CD4-positive, alpha-beta T cell treated with Interleukin-15 for 4 hours (primary cell): Measurements from ENCODE around the gene UVSSA.

ENCODE experiments used
- DNase-seq: peaks from one replicate; pipeline ENCODE4 v3.0.0-alpha.2; 2020; ENCODE audit warnings: low spot score

The UVSSA gene

DNA sequence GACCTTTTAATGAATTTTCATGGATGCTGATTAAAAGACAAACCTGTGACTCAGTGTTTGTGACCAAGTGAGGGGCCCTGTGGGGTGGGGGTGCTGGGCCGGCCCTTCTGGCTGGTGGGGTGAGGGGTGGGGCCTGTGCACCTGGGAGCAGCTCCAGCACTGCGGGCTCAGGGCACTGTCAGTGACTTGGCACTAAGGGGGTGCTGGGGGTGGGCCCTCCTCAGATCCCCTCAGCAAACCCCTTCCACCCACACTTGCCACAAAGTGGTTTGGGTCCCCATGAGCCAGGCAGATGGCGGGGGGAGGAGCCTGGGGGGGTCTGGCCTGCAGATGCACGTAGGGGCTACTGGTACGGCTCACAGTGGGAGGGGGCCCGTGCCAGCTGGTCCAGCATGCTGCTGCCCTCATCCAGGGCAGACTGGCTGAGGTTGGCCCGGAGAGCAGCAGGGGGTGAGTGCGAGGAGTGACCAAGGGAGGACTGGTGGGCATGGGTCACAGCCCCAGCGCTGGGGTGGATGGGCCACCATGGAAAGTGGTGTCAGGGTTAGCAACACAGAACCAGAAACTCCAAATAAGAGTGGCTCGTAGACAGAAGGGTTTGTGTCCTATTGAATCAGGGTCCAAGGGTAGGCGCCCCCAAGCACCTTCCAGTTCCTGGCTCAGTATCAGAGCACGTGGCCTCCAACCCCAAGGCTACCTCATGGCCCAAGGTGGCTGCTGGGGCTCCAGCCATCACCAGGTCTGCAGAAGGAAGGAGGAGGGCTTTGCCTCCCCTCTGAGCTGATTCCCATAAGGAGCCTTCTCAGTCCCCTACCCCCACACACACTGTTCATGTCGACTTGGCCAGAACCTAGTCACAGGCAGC lies 49.2 kb downstream of the UVSSA start:
- no peak for DNase-seq

DNA sequence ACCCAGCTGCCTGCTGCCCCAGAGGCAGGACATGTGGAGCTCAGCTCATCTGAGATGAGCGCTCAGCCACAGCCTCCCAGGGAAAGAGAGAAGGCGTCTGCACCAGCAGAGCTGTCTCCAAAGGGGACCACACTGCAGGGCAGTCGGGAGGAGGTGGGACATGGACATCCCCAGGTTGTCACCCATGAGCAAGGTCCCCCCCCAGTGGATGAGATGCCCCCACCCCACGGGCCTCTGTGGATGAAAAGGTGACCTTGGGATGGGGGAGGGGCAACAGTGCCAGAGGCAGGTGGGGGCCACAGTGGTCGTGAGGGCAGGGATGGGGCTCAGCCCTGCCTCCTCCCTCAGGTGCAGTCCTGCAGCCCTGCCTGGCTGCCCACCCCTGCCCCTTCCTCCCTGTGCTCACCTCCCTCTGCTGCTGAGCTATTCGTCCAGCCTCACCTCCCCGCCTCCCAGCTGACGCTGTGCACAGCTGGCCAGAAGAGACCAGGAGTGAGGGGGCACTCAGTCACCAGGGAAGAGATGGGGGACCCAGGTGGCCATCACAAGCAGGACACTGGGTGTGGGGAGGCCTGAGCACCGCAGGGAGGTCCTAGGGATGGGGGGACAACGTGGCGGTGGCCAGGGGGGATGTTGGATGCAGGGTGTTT lies 49.9 kb downstream of the UVSSA start:
- DNase-seq: no peak

- no peak for DNase-seq
These were observed 51.9 kb downstream of the UVSSA start for GRCh38 chr4:1398681-1399507.

DNA sequence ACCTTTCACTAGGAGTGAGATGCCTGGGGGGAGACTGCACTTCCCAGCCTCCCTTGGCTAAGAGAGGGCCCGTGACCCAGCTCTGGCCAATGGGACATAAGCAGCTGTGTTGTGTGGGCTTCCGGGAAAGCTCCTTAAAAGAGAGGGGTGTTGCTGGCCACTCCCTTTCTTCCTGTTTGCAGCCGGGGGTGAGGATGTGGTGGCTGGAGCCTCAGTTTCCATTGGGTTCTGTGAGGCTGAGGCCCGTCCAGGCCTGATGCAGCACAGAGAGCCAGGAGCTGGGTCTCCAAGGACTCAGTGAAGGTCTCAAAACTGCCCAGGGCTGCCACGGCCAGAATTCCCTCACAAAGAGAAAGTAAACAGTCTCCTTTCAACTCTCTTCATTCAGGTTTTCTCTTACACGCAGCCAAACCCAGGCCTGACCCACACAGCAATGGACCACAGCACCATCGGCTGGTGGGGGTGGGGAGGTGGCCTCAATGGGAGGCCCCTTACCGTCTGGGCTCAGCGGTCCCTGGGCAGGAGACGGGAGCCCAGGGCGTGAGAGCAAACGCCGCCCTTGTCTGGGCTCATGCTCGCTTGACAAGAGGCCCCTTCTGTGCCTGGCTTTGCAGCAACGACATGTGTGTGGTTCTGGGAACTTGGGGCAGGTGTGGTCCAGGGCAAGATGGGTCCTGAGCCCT lies 52.6 kb downstream of the UVSSA start:
- DNase-seq: no peak

DNA sequence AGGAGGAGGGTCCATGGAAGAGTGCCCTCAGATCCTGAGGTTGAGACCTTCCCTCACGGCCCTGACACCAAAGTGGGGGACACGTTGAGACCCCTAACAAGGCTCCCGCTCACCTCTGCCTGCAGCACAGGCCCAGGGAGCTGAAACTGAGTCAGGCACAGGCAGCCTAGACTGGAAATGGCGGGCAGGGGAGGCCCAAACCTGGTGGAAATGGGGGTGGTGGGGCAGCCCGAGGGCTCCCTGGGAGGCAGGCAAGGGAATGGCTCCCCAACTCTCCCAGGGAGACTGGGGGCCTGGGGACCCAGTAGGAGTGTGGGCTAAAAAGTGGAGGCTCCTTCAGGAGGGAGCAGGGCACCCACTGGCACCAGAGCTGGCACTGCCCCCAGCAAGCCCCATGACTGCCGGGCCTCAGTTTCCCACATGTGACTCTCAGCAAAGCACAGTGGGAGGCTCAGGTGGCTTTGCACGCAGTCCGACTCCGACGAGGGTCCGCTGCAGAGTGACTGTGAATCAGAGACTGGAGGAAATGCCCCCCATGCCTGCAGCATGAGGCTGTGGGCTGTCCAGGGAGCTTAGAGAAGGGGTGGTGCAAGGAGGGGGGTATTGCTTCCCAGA lies 53.3 kb downstream of the UVSSA start:
- no peak for DNase-seq

GRCh38 chr4:1400831-1401408 lies 53.9 kb downstream of the UVSSA start:
- DNase-seq: no peak

DNA sequence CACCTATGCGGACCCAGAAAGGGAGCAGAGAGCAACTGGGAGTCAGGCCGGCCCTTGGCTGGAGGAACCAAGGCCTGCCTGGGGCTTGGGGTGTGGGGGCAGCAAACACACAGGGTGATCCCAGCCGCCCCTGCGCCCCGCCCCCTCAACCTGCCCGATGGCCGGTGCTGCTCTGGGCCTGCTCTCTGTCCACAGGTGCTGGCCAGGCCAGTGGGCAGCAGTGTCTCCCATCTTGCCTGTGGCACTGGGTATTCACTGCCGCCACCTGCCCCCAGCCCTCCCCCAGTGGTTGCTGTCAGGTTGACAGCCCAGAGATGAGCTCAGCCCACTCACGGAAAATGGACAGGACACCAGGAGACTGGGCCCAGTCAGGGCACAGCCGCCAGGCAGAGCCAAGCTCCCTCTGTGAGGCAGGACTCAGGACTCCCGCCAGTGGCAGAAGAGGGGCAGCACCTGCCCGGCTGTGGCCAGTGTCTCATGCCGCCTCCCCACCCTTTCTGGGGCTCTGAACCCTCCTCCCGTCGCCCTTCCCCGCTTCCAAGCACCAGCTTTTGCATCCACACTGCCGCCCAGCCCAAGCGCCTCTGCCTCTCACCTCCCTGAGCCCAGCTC lies 54.5 kb downstream of the UVSSA start:
- no peak for DNase-seq

GRCh38 chr4:1402021-1402515 lies 55.1 kb downstream of the UVSSA start:
- no peak for DNase-seq

DNA sequence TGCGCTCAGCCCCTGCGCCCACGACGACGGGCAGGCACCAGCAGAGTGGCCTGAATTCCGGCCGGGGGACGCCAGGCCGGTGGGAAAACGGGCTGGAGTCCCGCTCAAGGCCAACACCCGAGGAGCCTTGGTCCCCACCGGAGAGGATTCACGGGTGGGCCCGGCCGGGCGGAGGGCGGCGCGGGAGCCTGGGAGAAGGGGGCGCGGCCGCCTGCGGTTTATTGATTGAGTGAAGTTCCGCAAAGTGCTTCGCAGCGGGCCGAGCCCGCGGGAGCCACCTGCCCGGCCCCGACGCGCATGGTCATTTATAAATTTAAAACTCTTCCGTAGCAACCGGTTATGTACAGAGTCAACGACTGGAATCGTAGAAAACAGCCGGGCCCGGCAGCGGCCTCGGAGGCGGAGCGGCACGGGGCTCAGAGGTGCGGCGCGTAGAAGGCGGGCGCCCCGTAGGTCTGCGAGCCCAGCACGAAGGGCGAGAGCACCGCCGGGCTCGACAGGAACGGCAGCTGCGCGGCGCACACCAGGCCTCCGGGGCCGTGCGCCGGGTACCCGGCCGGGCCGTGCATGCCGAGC lies 55.6 kb downstream of the UVSSA start:
- no peak for DNase-seq

GRCh38 chr4:1403177-1403583 lies 56.2 kb downstream of the UVSSA start:
- DNase-seq: no peak

GRCh38 chr4:1403591-1404572 lies 56.9 kb downstream of the UVSSA start:
- no peak for DNase-seq

DNA sequence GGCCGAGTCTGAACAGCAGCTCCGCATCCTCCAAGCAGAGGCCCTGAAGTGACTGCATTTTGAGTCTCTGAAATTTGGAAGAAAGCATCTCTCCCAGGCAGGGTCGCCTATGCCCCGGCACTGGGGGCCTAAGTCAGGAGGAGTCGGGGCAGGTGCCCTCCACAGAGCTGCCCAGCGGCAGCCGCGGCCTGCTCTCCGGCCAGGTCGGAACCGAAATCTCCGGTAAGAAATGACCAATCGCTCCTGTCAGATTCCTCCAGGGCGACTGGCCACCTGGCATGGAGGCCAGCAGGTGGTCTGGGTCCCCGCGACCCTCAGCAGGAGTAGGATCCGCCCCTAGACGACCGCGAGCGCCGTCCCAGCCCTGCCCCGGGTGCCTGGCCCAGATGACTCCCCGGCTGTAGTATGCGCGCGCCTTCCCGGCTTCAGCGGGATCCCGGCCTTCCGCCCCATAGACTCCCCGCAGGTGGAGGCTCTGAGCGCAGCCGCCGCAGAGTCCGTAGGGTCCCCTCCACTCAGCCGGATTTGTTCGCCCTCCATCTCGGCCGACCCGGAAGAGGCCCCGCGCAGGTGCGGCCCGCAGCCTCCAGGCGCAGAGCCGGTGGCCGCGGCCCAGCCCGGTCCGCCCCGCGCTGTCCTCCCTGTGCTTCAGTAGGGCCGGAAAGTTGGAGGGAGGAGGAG lies 57.7 kb downstream of the UVSSA start:
- DNase-seq: no peak

- no peak for DNase-seq
These were observed 58.2 kb downstream of the UVSSA start for GRCh38 chr4:1405254-1405635.

GRCh38 chr4:1405636-1406393 lies 58.8 kb downstream of the UVSSA start:
- no peak for DNase-seq

GRCh38 chr4:1406394-1406980 lies 59.5 kb downstream of the UVSSA start, which contains the start of gene NKX1-1:
Gene NKX1-1, minus strand, starts transcription at chr4:1406442. Its CDS starts 0 bp downstream, at chr4:1406442.
- no peak for DNase-seq

DNA sequence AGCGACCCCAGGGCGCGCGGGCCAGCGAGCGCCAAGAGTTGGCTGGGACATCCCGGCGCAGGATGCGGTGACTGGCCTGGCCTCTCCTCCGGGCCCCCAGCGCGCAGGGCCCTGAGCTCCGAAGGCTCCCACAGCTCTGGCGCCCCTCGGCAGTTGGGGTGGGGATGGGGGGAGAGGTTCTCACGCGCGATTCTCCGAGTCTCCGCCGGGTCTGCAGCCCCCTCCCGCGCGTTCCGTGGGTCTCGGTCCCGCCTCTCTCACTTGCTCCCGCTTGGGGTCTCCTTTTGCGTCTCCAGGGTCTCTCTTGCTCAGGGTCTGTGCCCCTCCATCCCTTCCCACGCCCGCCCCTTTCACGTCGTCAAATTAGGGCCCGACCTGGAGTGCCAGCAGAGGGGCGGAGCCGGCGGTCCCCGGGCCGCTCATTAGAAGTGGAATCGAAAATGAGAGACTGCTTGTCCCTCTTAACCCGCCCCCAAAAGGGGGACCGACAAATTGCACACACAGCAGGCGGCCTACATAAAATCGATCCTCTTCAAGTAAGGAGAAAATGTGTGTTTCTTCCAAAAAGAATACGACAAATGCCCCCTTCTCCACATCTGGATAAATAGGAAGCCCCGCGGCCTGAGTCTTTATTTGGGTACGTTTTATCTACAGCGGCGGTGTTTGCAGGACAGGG lies 60.1 kb downstream of the UVSSA start:
- no peak for DNase-seq
